ENCODE data around the gene PNLIPRP3.

PNLIPRP3 gene

GRCh38 chr10:116429288-116429977 lies 1.8 kb downstream of the PNLIPRP3 start:
- no peak for TF ChIP-seq POLR2A (IDR thresholded peaks at IDR 0.05; ENCODE audit: low read depth, low read length)
- DNase-seq (ENCODE audit: insufficient read length, low spot score) (no peak), FAIRE-seq (no peak)

- FAIRE-seq, result no peak
- no peak for TF ChIP-seq POLR2A (IDR thresholded peaks at IDR 0.05; ENCODE audit: low read depth, low read length)
- DNase-seq (ENCODE audit: insufficient read length, low spot score), result no peak
Observed at GRCh38 chr10:116430288-116430687, 2.6 kb downstream of the PNLIPRP3 start.

- TF ChIP-seq POLR2A (IDR thresholded peaks at IDR 0.05; ENCODE audit: low read depth, low read length), result no peak
- no peak for DNase-seq (ENCODE audit: insufficient read length, low spot score)
- FAIRE-seq, result no peak
Observed at GRCh38 chr10:116431598-116431997, 4.0 kb downstream of the PNLIPRP3 start.

GRCh38 chr10:116437076-116437692 lies 9.5 kb downstream of the PNLIPRP3 start:
- no peak for FAIRE-seq
- TF ChIP-seq POLR2A (IDR thresholded peaks at IDR 0.05; ENCODE audit: low read depth, low read length), result no peak
- no peak for DNase-seq (ENCODE audit: insufficient read length, low spot score)

- FAIRE-seq, result no peak
- DNase-seq (ENCODE audit: insufficient read length, low spot score), result no peak
- no peak for TF ChIP-seq POLR2A (IDR thresholded peaks at IDR 0.05; ENCODE audit: low read depth, low read length)
Observed at GRCh38 chr10:116440330-116441030, 12.8 kb downstream of the PNLIPRP3 start.

- TF ChIP-seq POLR2A (IDR thresholded peaks at IDR 0.05; ENCODE audit: low read depth, low read length), result no peak
- DNase-seq (ENCODE audit: insufficient read length, low spot score), result no peak
- FAIRE-seq, result no peak
Observed at GRCh38 chr10:116444527-116445142, 17.0 kb downstream of the PNLIPRP3 start.

GRCh38 chr10:116450861-116451260 lies 23.2 kb downstream of the PNLIPRP3 start:
- no peak for TF ChIP-seq POLR2A (IDR thresholded peaks at IDR 0.05; ENCODE audit: low read depth, low read length)
- FAIRE-seq, result no peak
- DNase-seq (ENCODE audit: insufficient read length, low spot score), result no peak

GRCh38 chr10:116451711-116452337 lies 24.2 kb downstream of the PNLIPRP3 start:
- DNase-seq (ENCODE audit: insufficient read length, low spot score), result no peak
- FAIRE-seq, result no peak
- TF ChIP-seq POLR2A (IDR thresholded peaks at IDR 0.05; ENCODE audit: low read depth, low read length), result no peak

- TF ChIP-seq POLR2A (IDR thresholded peaks at IDR 0.05; ENCODE audit: low read depth, low read length), result no peak
- FAIRE-seq (no peak), DNase-seq (ENCODE audit: insufficient read length, low spot score) (no peak)
Observed at GRCh38 chr10:116452338-116452720, 24.7 kb downstream of the PNLIPRP3 start.

- TF ChIP-seq POLR2A (IDR thresholded peaks at IDR 0.05; ENCODE audit: low read depth, low read length), result no peak
- no peak for FAIRE-seq
- DNase-seq (ENCODE audit: insufficient read length, low spot score), result no peak
Observed at GRCh38 chr10:116457488-116457887, 29.8 kb downstream of the PNLIPRP3 start.

GRCh38 chr10:116460219-116460618 lies 32.6 kb downstream of the PNLIPRP3 start:
- no peak for FAIRE-seq

GRCh38 chr10:116461680-116462079 lies 34.0 kb downstream of the PNLIPRP3 start:
- no peak for FAIRE-seq
- DNase-seq (ENCODE audit: insufficient read length, low spot score), result no peak
- no peak for TF ChIP-seq POLR2A (IDR thresholded peaks at IDR 0.05; ENCODE audit: low read depth, low read length)

More at GRCh38 chr10:116460219-116460618, 32.6 kb downstream of the PNLIPRP3 start:
- no peak for TF ChIP-seq POLR2A (IDR thresholded peaks at IDR 0.05; ENCODE audit: low read depth, low read length)
- no peak for DNase-seq (ENCODE audit: insufficient read length, low spot score)

GRCh38 chr10:116464257-116464656 lies 36.6 kb downstream of the PNLIPRP3 start:
- DNase-seq (ENCODE audit: insufficient read length, low spot score), result no peak
- TF ChIP-seq POLR2A (IDR thresholded peaks at IDR 0.05; ENCODE audit: low read depth, low read length), result no peak
- no peak for FAIRE-seq

GRCh38 chr10:116465546-116465945 lies 37.9 kb downstream of the PNLIPRP3 start:
- FAIRE-seq, result no peak

More at GRCh38 chr10:116465546-116465945, 37.9 kb downstream of the PNLIPRP3 start:
- no peak for DNase-seq (ENCODE audit: insufficient read length, low spot score)
- no peak for TF ChIP-seq POLR2A (IDR thresholded peaks at IDR 0.05; ENCODE audit: low read depth, low read length)

Measured in H54 (cell line).